ENCODE results near the gene FBRS.

FBRS gene

DNA sequence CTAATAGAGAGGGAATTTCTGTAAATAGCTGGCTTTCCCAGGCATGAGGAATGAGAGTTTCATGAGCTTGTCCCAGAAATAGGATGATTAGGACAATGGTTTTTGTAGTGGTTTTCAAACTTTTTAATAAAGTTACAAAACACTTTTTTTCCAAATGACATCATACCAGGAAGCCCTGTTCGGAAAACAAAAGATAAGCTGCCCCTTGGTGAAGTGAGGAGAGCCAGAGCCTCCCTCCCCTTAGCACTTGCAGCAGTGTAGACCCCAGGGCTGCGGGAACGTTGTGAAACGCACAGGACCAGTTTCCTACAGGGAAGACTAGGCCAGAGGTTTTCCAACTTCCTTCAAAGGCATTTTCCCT lies 7.6 kb downstream of the FBRS start:
- no peak overlapping the region for H3K4me3 ChIP-seq (ENCODE audit: low read length)
- TF ChIP-seq, protein P1, sequence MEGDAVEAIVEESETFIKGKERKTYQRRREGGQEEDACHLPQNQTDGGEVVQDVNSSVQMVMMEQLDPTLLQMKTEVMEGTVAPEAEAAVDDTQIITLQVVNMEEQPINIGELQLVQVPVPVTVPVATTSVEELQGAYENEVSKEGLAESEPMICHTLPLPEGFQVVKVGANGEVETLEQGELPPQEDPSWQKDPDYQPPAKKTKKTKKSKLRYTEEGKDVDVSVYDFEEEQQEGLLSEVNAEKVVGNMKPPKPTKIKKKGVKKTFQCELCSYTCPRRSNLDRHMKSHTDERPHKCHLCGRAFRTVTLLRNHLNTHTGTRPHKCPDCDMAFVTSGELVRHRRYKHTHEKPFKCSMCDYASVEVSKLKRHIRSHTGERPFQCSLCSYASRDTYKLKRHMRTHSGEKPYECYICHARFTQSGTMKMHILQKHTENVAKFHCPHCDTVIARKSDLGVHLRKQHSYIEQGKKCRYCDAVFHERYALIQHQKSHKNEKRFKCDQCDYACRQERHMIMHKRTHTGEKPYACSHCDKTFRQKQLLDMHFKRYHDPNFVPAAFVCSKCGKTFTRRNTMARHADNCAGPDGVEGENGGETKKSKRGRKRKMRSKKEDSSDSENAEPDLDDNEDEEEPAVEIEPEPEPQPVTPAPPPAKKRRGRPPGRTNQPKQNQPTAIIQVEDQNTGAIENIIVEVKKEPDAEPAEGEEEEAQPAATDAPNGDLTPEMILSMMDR (conservative IDR thresholded peaks at IDR 0.05; ENCODE audit: low read depth, low read length) = no peak
- DNase-seq (ENCODE audit: low read depth) = no peak

DNA sequence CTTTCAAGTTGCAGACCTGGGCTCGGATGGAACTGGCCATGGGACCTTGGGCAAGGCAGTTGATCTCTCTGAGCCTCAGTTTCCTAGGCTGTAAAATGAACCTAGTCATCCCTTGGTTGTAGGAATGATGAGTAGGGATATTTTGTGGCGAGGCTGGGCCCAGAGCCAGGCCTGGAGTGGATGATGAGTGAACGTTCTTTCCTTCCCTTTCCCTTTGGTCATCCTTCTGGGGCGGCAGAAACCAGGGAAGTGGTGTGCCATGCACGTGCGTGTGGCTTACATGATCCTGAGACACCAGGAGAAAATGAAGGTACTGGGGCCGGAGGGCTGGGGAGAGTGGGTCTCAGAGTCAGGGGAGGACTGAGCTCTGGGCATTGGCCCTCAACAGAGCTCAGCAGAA lies 8.4 kb downstream of the FBRS start:
- DNase-seq (ENCODE audit: low read depth) = no peak
- TF ChIP-seq, protein P1 (conservative IDR thresholded peaks at IDR 0.05; ENCODE audit: low read depth, low read length) = no peak
- H3K4me3 ChIP-seq (ENCODE audit: low read length) = no peak overlapping the region

DNA sequence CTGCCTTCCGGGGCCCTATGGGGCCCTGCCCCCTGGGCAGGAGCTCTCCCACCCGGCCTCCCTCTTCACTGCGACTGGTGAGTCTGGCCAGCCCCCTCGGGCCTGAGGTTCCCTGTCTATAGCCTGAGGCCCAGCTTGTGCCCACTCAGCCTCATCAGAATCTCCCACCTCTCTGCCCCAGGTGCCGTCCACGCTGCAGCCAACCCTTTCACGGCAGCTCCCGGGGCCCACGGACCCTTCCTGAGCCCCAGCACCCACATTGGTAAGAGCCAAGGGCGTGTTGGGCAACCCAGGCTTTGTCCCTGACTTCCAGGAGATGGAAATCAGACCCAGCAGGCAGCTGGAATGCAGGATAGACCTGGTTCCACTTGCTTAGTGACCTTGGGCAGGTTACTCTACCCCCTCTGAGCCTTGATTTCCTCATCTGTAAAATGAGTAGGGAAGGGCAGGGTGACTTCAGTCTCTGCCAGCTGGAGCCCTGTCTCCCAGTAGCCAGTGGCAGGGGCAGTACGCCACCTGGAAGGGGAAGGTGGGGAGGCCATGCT lies 9.2 kb downstream of the FBRS start:
- DNase-seq (ENCODE audit: low read depth) = no peak
- TF ChIP-seq, protein P1 (conservative IDR thresholded peaks at IDR 0.05; ENCODE audit: low read depth, low read length) = no peak
- H3K4me3 ChIP-seq (ENCODE audit: low read length) = no peak overlapping the region

DNA sequence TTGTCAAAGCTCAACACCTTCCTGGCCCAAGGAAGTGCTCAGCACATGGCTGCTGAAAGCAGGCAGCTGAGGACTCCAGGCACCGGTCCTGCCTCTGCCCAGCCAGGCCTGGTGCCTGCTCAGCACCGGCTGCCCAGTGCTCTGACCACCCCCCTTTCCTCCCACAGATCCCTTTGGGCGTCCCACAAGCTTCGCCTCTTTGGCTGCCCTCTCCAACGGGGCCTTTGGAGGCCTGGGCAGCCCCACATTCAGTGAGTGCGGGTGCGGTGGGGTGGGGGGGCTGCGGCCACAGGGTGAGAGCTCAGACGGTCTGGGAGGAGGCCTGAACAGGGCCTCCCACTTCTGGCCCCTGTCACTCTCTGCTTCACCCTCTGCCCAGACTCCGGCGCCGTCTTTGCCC lies 10.2 kb downstream of the FBRS start:
- TF ChIP-seq, protein P1 (conservative IDR thresholded peaks at IDR 0.05; ENCODE audit: low read depth, low read length) = no peak
- H3K4me3 ChIP-seq (ENCODE audit: low read length) = no peak overlapping the region
- DNase-seq (ENCODE audit: low read depth) = no peak

DNA sequence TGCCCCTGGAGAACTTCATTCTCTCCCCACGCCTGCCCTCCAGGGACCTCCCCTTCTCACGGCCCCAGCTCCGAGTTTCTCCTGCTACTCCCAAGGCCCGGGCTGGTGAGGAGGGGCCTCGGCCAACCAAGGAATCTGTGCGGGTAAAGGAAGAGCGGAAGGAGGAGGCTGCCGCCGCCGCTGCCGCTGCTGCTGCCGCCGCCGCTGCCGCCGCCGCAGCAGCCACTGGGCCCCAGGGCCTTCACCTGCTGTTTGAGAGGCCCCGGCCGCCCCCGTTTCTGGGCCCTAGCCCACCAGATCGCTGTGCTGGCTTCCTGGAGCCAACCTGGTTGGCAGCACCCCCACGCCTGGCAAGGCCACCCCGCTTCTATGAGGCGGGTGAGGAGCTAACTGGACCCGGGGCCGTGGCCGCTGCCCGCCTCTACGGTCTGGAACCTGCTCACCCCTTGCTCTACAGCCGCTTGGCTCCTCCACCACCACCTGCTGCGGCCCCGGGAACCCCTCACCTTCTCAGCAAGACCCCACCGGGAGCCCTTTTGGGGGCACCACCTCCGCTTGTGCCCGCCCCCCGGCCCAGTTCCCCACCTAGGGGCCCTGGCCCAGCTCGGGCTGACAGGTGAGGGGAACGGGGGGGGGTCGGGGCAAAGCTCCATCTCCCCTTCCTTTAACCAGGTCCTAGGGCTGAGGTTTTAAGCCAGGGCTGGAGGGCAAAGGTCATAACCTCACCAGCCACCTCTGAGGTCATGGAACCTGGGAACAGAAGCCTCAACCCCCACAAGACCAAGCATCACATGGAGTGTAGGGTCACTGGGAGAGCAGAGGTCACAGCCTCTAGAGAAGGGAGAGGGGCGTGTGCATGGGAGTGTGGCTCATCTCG lies 11.0 kb downstream of the FBRS start:
- no peak overlapping the region for H3K4me3 ChIP-seq (ENCODE audit: low read length)
- DNase-seq (ENCODE audit: low read depth) = no peak
- TF ChIP-seq, protein P1 (conservative IDR thresholded peaks at IDR 0.05; ENCODE audit: low read depth, low read length) = no peak

DNA sequence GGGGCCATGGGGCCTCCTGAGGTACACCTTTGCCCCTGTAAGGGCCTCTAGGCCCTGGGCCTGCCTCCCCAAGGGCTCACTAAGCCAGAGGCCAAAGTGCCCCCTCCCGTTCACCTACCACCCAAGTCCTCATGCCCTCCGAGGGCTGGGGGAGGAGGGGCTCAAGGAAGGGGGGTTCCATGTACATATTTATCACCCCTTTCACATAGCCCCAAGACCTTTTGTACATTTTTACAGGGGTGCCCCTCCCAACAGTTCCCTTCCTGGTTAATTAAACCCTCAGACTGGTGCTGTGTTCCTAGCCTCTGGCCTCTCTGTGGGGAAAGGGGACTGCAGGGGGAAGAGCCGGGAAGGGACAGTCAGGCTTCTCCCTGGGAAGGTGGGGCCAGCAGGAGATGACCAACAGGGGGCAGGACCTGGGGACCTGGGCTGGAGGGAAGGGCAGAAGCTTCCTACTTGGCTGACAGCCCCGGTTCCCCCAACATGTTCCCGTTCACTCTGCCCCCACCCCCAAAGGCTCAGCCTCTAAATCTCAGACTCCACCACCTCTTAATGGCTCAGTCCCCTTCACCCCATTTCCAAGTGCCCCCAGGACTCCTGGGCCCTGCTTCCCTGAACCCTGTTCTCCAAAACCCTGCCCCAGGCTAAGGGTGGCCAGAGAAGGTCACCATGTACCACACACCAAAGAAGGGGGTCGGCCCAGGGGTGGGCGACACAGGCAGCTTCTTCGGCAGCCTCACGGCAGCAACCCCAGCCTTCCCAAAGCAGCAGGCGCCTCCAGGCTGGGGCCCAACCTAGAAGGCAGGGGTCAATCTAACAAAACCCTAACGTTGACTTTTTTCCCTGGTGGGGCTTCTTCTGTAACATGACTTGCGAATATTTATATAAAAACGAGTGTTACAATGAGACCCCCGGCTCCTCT lies 11.9 kb downstream of the FBRS start:
- TF ChIP-seq, protein P1 (conservative IDR thresholded peaks at IDR 0.05; ENCODE audit: low read depth, low read length) = peak; percentile 14
- H3K4me3 ChIP-seq (ENCODE audit: low read length) = no peak overlapping the region
- no peak for DNase-seq (ENCODE audit: low read depth)

Data from retinal pigment epithelial cell (primary cell).